ENCODE results near the gene NTRK2.

NTRK2 gene

GRCh38 chr9:84850830-84851392, 181.4 kb downstream of the NTRK2 start:
- Histone ChIP-seq H3K4me1 (ENCODE audit: control insufficient read depth, low read length) (no peaks in the 10 kb centered on the region), H3K36me3 (ENCODE audit: control insufficient read depth, low read length) (no peaks in the 10 kb centered on the region), H3F3A (ENCODE audit: control insufficient read depth, insufficient read depth) (no peaks in the 10 kb centered on the region), H3K4me3 (ENCODE audit: low read length) (no peak overlapping the region), H3K79me2 (ENCODE audit: control insufficient read depth, low read length) (no peaks in the 10 kb centered on the region), H3K27me3 (ENCODE audit: control insufficient read depth, low read length) (no peaks in the 10 kb centered on the region), H3K9me2 (replicated peaks; ENCODE audit: control insufficient read depth, low read length) (no peaks in the 10 kb centered on the region), H3K27ac (ENCODE audit: low read depth, low read length) (no peak overlapping the region), H4K20me1 (ENCODE audit: control insufficient read depth, insufficient read depth, low read depth, low read length) (no peaks in the 10 kb centered on the region), H3K4me2 (ENCODE audit: low read length) (no peak overlapping the region), H3K9me3 (ENCODE audit: control insufficient read depth, insufficient read depth, low read length) (no peaks in the 10 kb centered on the region)
- TF ChIP-seq EZH2phosphoT487 (IDR thresholded peaks at IDR 0.05; ENCODE audit: borderline replicate concordance, low read length) (no peak), CTCF (IDR thresholded peaks at IDR 0.05; ENCODE audit: low read depth, low read length, poor library complexity, severe bottlenecking) (no peak)

- H4K20me1 ChIP-seq (ENCODE audit: control insufficient read depth, insufficient read depth, low read depth, low read length), result no peaks in the 10 kb centered on the region
- H3K9me2 ChIP-seq (replicated peaks; ENCODE audit: control insufficient read depth, low read length), result no peaks in the 10 kb centered on the region
- H3K79me2 ChIP-seq (ENCODE audit: control insufficient read depth, low read length), result no peaks in the 10 kb centered on the region
- H3K36me3 ChIP-seq (ENCODE audit: control insufficient read depth, low read length), result no peaks in the 10 kb centered on the region
- TF ChIP-seq EZH2phosphoT487 (IDR thresholded peaks at IDR 0.05; ENCODE audit: borderline replicate concordance, low read length), result no peak
- no peak for TF ChIP-seq CTCF (IDR thresholded peaks at IDR 0.05; ENCODE audit: low read depth, low read length, poor library complexity, severe bottlenecking)
- H3F3A ChIP-seq (ENCODE audit: control insufficient read depth, insufficient read depth), result no peaks in the 10 kb centered on the region
- no peak overlapping the region for H3K4me3 ChIP-seq (ENCODE audit: low read length)
- H3K9me3 ChIP-seq (ENCODE audit: control insufficient read depth, insufficient read depth, low read length), result no peaks in the 10 kb centered on the region
- H3K27me3 ChIP-seq (ENCODE audit: control insufficient read depth, low read length), result no peaks in the 10 kb centered on the region
- H3K4me2 ChIP-seq (ENCODE audit: low read length), result no peak overlapping the region
- H3K27ac ChIP-seq (ENCODE audit: low read depth, low read length), result no peak overlapping the region
- H3K4me1 ChIP-seq (ENCODE audit: control insufficient read depth, low read length), result no peaks in the 10 kb centered on the region
These were observed 182.5 kb downstream of the NTRK2 start for GRCh38 chr9:84851935-84852585.

- Histone ChIP-seq H3K9me3 (ENCODE audit: control insufficient read depth, insufficient read depth, low read length) (no peaks in the 10 kb centered on the region), H3K36me3 (ENCODE audit: control insufficient read depth, low read length) (no peaks in the 10 kb centered on the region), H3K27ac (ENCODE audit: low read depth, low read length) (no peak overlapping the region), H3K27me3 (ENCODE audit: control insufficient read depth, low read length) (no peaks in the 10 kb centered on the region), H3K9me2 (replicated peaks; ENCODE audit: control insufficient read depth, low read length) (no peaks in the 10 kb centered on the region), H3K4me2 (ENCODE audit: low read length) (no peak overlapping the region), H3K4me1 (ENCODE audit: control insufficient read depth, low read length) (no peaks in the 10 kb centered on the region), H3F3A (ENCODE audit: control insufficient read depth, insufficient read depth) (no peaks in the 10 kb centered on the region), H3K79me2 (ENCODE audit: control insufficient read depth, low read length) (no peaks in the 10 kb centered on the region), H4K20me1 (ENCODE audit: control insufficient read depth, insufficient read depth, low read depth, low read length) (no peaks in the 10 kb centered on the region), H3K4me3 (ENCODE audit: low read length) (no peak overlapping the region)
- no peak for TF ChIP-seq EZH2phosphoT487 (IDR thresholded peaks at IDR 0.05; ENCODE audit: borderline replicate concordance, low read length)
- TF ChIP-seq CTCF (IDR thresholded peaks at IDR 0.05; ENCODE audit: low read depth, low read length, poor library complexity, severe bottlenecking), result no peak
These were observed 183.2 kb downstream of the NTRK2 start for GRCh38 chr9:84852617-84853301.
